ENCODE measurements around the gene TRAM2. TPM values are rescaled to one million over a fixed set of nuclear protein-coding genes. Genes with fewer than 3 reads are reported as not detected.

The TRAM2 gene
- total and polyA plus RNA-seq, 2 of the 13 experiments (the other 11 are each of a cell fraction or from before 2014, with no cell fraction given): 49.1 to 72.5 TPM

GRCh38 chr6:52517502-52518278 lies 59.2 kb downstream of the TRAM2 start (continued):
- TF ChIP-seq ZNF879 (CRISPR knock-in tag; IDR thresholded peaks at IDR 0.05) (no peak), ZBTB2 (CRISPR knock-in tag; IDR thresholded peaks at IDR 0.05; ENCODE audit: low read depth) (no peak), SSRP1 (CRISPR knock-in tag; IDR thresholded peaks at IDR 0.05) (peak; percentile 29; the same call in 1 of the 2 replicates), ZNF10 (CRISPR knock-in tag; IDR thresholded peaks at IDR 0.05; ENCODE audit: borderline replicate concordance, low read depth) (no peak), ZBTB8A (CRISPR knock-in tag; IDR thresholded peaks at IDR 0.05; ENCODE audit: borderline replicate concordance, low read depth) (no peak), ARNTL (CRISPR knock-in tag; IDR thresholded peaks at IDR 0.05) (no peak; the same call in 1 of the 2 replicates), NFE2 (CRISPR knock-in tag; IDR thresholded peaks at IDR 0.05) (no peak), HNF1A (IDR thresholded peaks at IDR 0.05; ENCODE audit: low read depth) (no peak), HNF1A (CRISPR knock-in tag; IDR thresholded peaks at IDR 0.05; ENCODE audit: borderline replicate concordance) (peak; percentile 51; the same call in 1 of the 2 replicates), GTF3A (CRISPR knock-in tag; conservative IDR thresholded peaks at IDR 0.05) (no peak), ZNF33B (CRISPR knock-in tag; IDR thresholded peaks at IDR 0.05) (no peak), ZNF256 (CRISPR knock-in tag; conservative IDR thresholded peaks at IDR 0.05) (no peak), MTA3 (CRISPR knock-in tag; IDR thresholded peaks at IDR 0.05) (no peak), TSC22D2 (CRISPR knock-in tag; IDR thresholded peaks at IDR 0.05; ENCODE audit: borderline replicate concordance) (no peak), NFYC (CRISPR knock-in tag; IDR thresholded peaks at IDR 0.05) (no peak; the same call in 1 of the 2 replicates), EZH2 (conservative IDR thresholded peaks at IDR 0.05; ENCODE audit: low read depth, low read length) (no peak), ARID4A (CRISPR knock-in tag; IDR thresholded peaks at IDR 0.05; ENCODE audit: borderline replicate concordance) (peak; percentile 42; the same call in 1 of the 2 replicates), ATF7-NPFF (CRISPR knock-in tag; IDR thresholded peaks at IDR 0.05; ENCODE audit: low read depth) (no peak), KAT8 (CRISPR knock-in tag; IDR thresholded peaks at IDR 0.05) (peak; percentile 75)

Data from HepG2 (cell line).